NCI-H2196 treated with DMSO at 0.1 percent for 48 hours (cell line): Measurements from ENCODE around the gene DUSP22.
"Not testable (repeated sequence)": the region's sequence is repeated elsewhere in the genome, so short reads cannot be mapped to it uniquely, and the experiment has no call there.

Source experiments
- DNase-seq: peaks from one replicate; lab custom pipeline; 2025; ENCODE audit not compliant: unreplicated experiment; lab: John Stamatoyannopoulos, UW

DUSP22 gene

GRCh38 chr6:322940-323729 lies 30.8 kb downstream of the DUSP22 start:
- DNase-seq, result no peak

GRCh38 chr6:323730-324088 lies 31.4 kb downstream of the DUSP22 start:
- no peak for DNase-seq

GRCh38 chr6:324116-324728 lies 31.9 kb downstream of the DUSP22 start:
- no peak for DNase-seq

GRCh38 chr6:324729-325125 lies 32.4 kb downstream of the DUSP22 start:
- no peak for DNase-seq

GRCh38 chr6:325161-325860 lies 33.0 kb downstream of the DUSP22 start:
- not testable (repeated sequence) for DNase-seq

GRCh38 chr6:326066-326465 lies 33.8 kb downstream of the DUSP22 start:
- not testable (repeated sequence) for DNase-seq

- DNase-seq, result no peak
Measured at GRCh38 chr6:326896-327537, 34.7 kb downstream of the DUSP22 start.

- DNase-seq, result no peak
Measured at GRCh38 chr6:327538-328116, 35.3 kb downstream of the DUSP22 start.

- DNase-seq, result no peak
Measured at GRCh38 chr6:328136-328670, 35.9 kb downstream of the DUSP22 start.

- no peak for DNase-seq
Measured at GRCh38 chr6:328924-329323, 36.6 kb downstream of the DUSP22 start.

- DNase-seq, result no peak
Measured at GRCh38 chr6:329888-330691, 37.8 kb downstream of the DUSP22 start.

GRCh38 chr6:330948-331347 lies 38.7 kb downstream of the DUSP22 start:
- DNase-seq, result no peak

- no peak for DNase-seq
Measured at GRCh38 chr6:331622-332521, 39.6 kb downstream of the DUSP22 start.

- DNase-seq, result no peak
Measured at GRCh38 chr6:332671-333070, 40.4 kb downstream of the DUSP22 start.

GRCh38 chr6:333379-334002 lies 41.2 kb downstream of the DUSP22 start:
- no peak for DNase-seq

GRCh38 chr6:334536-335510 lies 42.5 kb downstream of the DUSP22 start:
- DNase-seq, result no peak

GRCh38 chr6:335572-335971 lies 43.3 kb downstream of the DUSP22 start:
- DNase-seq, result no peak
